Activated naive CD8-positive, alpha-beta T cell (primary cell): Measurements from ENCODE around the gene ABAT.

Experiments
- H3K27ac Mint-ChIP-seq: one replicate; pipeline ENCODE4 v1.8.0; 2021; ENCODE audit warnings: mixed read lengths
- H3K27me3 Mint-ChIP-seq: one replicate; pipeline ENCODE4 v1.8.0; 2021; ENCODE audit warnings: mixed read lengths
- H3K36me3 Mint-ChIP-seq: one replicate; pipeline ENCODE4 v1.8.0; 2021; ENCODE audit warnings: mixed read lengths
- H3K4me1 Mint-ChIP-seq: one replicate; pipeline ENCODE4 v1.8.0; 2021; ENCODE audit warnings: low read depth, mixed read lengths
- H3K4me3 Mint-ChIP-seq: one replicate; pipeline ENCODE4 v1.8.0; 2021; ENCODE audit warnings: mild to moderate bottlenecking, mixed read lengths
- H3K9me3 Mint-ChIP-seq: one replicate; pipeline ENCODE4 v1.8.0; 2021; ENCODE audit warnings: low read depth, mixed read lengths

ABAT gene

GRCh38 chr16:8674413-8675022, at the start of gene ABAT:
TSS of gene ABAT (plus strand) at chr16:8674617. CDS start at chr16:8735740, 61,123 bp downstream.
- peak within 1 kb of the TSS; percentile 86 for H3K27ac Mint-ChIP-seq
- peaks cover 18% of the 10 kb centered on the region for H3K4me1 Mint-ChIP-seq
- peaks cover 8% of the 10 kb centered on the region for H3K36me3 Mint-ChIP-seq
- H3K27me3 Mint-ChIP-seq = no peaks in the 10 kb centered on the region
- H3K4me3 Mint-ChIP-seq = peak within 1 kb of the TSS; percentile 96
- no peaks in the 10 kb centered on the region for H3K9me3 Mint-ChIP-seq

GRCh38 chr16:8625491-8626087, 48.8 kb upstream of the ABAT start:
- H3K27me3 Mint-ChIP-seq = no peaks in the 10 kb centered on the region
- no peaks in the 10 kb centered on the region for H3K9me3 Mint-ChIP-seq
- H3K27ac Mint-ChIP-seq = no peak overlapping the region
- H3K4me1 Mint-ChIP-seq = peaks cover 38% of the 10 kb centered on the region
- H3K36me3 Mint-ChIP-seq = peaks cover 7% of the 10 kb centered on the region
- no peak overlapping the region for H3K4me3 Mint-ChIP-seq

- H3K27me3 Mint-ChIP-seq = no peaks in the 10 kb centered on the region
- H3K4me1 Mint-ChIP-seq = peaks cover 32% of the 10 kb centered on the region
- H3K27ac Mint-ChIP-seq = peak overlapping the region; percentile 41
- no peak overlapping the region for H3K4me3 Mint-ChIP-seq
- H3K9me3 Mint-ChIP-seq = no peaks in the 10 kb centered on the region
- H3K36me3 Mint-ChIP-seq = peaks cover 7% of the 10 kb centered on the region
Measured at GRCh38 chr16:8626946-8627345, 47.5 kb upstream of the ABAT start.

- H3K4me3 Mint-ChIP-seq = no peak overlapping the region
- H3K27ac Mint-ChIP-seq = no peak overlapping the region
- H3K27me3 Mint-ChIP-seq = no peaks in the 10 kb centered on the region
- H3K4me1 Mint-ChIP-seq = peaks cover 27% of the 10 kb centered on the region
- H3K9me3 Mint-ChIP-seq = no peaks in the 10 kb centered on the region
- peaks cover 7% of the 10 kb centered on the region for H3K36me3 Mint-ChIP-seq
Measured at GRCh38 chr16:8627456-8627855, 47.0 kb upstream of the ABAT start.

GRCh38 chr16:8628981-8629725, 45.3 kb upstream of the ABAT start:
- peaks cover 7% of the 10 kb centered on the region for H3K36me3 Mint-ChIP-seq
- no peak overlapping the region for H3K27ac Mint-ChIP-seq
- no peak overlapping the region for H3K4me3 Mint-ChIP-seq

GRCh38 chr16:8630255-8630953, 44.0 kb upstream of the ABAT start:
- H3K27me3 Mint-ChIP-seq = no peaks in the 10 kb centered on the region
- no peak overlapping the region for H3K4me3 Mint-ChIP-seq
- no peaks in the 10 kb centered on the region for H3K9me3 Mint-ChIP-seq
- H3K4me1 Mint-ChIP-seq = peaks cover 7% of the 10 kb centered on the region
- no peak overlapping the region for H3K27ac Mint-ChIP-seq
- peaks cover 7% of the 10 kb centered on the region for H3K36me3 Mint-ChIP-seq

More at GRCh38 chr16:8628981-8629725, 45.3 kb upstream of the ABAT start:
- Mint-ChIP-seq H3K4me1 (peaks cover 15% of the 10 kb centered on the region), H3K9me3 (no peaks in the 10 kb centered on the region), H3K27me3 (no peaks in the 10 kb centered on the region)

- Mint-ChIP-seq H3K9me3 (no peaks in the 10 kb centered on the region), H3K36me3 (peaks cover 7% of the 10 kb centered on the region), H3K4me3 (no peak overlapping the region), H3K4me1 (peaks cover 7% of the 10 kb centered on the region), H3K27ac (no peak overlapping the region), H3K27me3 (no peaks in the 10 kb centered on the region)
Measured at GRCh38 chr16:8631373-8631772, 43.0 kb upstream of the ABAT start.

GRCh38 chr16:8631818-8632465, 42.5 kb upstream of the ABAT start:
- Mint-ChIP-seq H3K27me3 (no peaks in the 10 kb centered on the region), H3K9me3 (no peaks in the 10 kb centered on the region), H3K36me3 (peaks cover 9% of the 10 kb centered on the region), H3K4me1 (peaks cover 6% of the 10 kb centered on the region), H3K27ac (no peak overlapping the region), H3K4me3 (no peak overlapping the region)

GRCh38 chr16:8632675-8633182, 41.7 kb upstream of the ABAT start:
- Mint-ChIP-seq H3K9me3 (no peaks in the 10 kb centered on the region), H3K27me3 (no peaks in the 10 kb centered on the region), H3K36me3 (peaks cover 7% of the 10 kb centered on the region), H3K4me1 (peaks cover 2% of the 10 kb centered on the region), H3K4me3 (no peak overlapping the region), H3K27ac (no peak overlapping the region)

- Mint-ChIP-seq H3K27me3 (no peaks in the 10 kb centered on the region), H3K4me1 (no peaks in the 10 kb centered on the region), H3K27ac (no peak overlapping the region), H3K4me3 (no peak overlapping the region), H3K9me3 (no peaks in the 10 kb centered on the region), H3K36me3 (peaks cover 2% of the 10 kb centered on the region)
Measured at GRCh38 chr16:8634991-8635736, 39.3 kb upstream of the ABAT start.

- Mint-ChIP-seq H3K4me1 (peaks cover 8% of the 10 kb centered on the region), H3K9me3 (no peaks in the 10 kb centered on the region), H3K27ac (no peak overlapping the region), H3K36me3 (peaks cover 15% of the 10 kb centered on the region), H3K27me3 (no peaks in the 10 kb centered on the region), H3K4me3 (no peak overlapping the region)
Measured at GRCh38 chr16:8639694-8640093, 34.7 kb upstream of the ABAT start.

GRCh38 chr16:8641671-8642070, 32.7 kb upstream of the ABAT start:
- Mint-ChIP-seq H3K27me3 (no peaks in the 10 kb centered on the region), H3K4me3 (no peak overlapping the region), H3K36me3 (peaks cover 18% of the 10 kb centered on the region), H3K4me1 (peaks cover 13% of the 10 kb centered on the region), H3K9me3 (no peaks in the 10 kb centered on the region), H3K27ac (no peak overlapping the region)

GRCh38 chr16:8642146-8642545, 32.3 kb upstream of the ABAT start:
- peaks cover 13% of the 10 kb centered on the region for H3K4me1 Mint-ChIP-seq
- H3K4me3 Mint-ChIP-seq = no peak overlapping the region
- H3K27ac Mint-ChIP-seq = no peak overlapping the region
- H3K9me3 Mint-ChIP-seq = no peaks in the 10 kb centered on the region
- peaks cover 21% of the 10 kb centered on the region for H3K36me3 Mint-ChIP-seq
- H3K27me3 Mint-ChIP-seq = no peaks in the 10 kb centered on the region
